Activated CD4-positive, alpha-beta T cell treated with anti-CD3 and anti-CD28 coated beads, Interleukin-2, amount 50 U/mL, for 1 hour (primary cell): ENCODE measurements around the gene EPAS1.

ENCODE experiments used
- DNase-seq: peaks from one replicate; pipeline ENCODE4 v3.0.0-alpha.2; 2020

Gene EPAS1

DNA sequence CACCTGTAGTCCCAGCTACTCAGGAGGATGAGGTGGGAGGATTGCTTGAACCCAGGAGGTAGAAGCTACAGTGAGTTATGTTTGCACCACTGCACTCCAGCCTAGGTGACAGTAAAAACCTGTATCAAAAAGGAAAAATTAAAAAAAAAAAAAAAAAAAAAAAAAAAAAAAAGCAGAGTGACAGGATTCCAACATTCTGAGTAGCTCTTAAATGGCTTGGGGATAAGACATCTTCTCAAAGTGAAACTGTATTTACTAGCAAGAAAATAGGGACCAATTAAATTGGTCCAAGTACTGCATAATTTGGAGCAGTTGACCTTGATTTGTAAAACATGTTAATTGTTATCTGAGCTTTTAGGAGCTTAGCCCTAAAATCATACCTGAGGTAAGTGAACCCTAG is 116.4 kb downstream of the EPAS1 start:
- DNase-seq, result no peak

DNA sequence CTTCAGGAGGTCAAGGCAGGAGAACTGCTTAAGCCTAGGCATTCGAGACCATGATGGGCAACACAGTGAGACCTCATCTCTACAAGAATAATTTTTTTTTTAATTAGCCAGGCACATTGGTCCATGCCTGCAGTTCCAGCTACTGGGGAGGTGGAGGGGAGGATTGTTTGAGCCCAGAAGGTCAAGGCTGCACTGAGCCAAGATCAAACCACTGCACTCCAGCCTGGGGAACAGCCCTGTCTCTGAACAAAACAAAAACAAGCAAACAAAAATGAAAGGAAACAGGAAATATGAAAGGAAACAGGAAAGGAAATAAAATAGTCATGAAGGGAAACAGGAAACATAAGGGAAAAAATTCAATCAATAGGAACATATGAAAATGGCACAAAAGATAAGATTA is 117.5 kb downstream of the EPAS1 start:
- no peak for DNase-seq

DNA sequence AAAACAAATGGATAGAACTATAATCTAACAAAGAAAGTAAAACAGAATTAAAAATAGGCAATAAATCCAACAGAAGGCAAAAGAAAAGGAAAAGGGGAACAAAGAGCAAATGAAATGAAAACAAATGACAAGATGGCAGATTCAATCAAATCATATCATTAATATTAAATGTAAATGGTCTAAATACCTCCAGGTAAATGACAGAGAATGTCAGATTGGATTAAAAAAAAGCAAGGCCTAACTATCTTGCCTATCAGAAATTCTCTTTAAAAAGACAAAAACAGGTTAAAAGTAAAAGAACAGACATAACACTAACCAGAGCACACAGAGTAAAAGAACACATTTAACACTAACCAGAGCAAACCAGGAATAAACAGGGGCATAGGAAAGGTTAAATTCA is 119.1 kb downstream of the EPAS1 start:
- DNase-seq, result no peak

- DNase-seq, result no peak
Measured at GRCh38 chr2:46416739-46417403, 119.7 kb downstream of the EPAS1 start.

DNA sequence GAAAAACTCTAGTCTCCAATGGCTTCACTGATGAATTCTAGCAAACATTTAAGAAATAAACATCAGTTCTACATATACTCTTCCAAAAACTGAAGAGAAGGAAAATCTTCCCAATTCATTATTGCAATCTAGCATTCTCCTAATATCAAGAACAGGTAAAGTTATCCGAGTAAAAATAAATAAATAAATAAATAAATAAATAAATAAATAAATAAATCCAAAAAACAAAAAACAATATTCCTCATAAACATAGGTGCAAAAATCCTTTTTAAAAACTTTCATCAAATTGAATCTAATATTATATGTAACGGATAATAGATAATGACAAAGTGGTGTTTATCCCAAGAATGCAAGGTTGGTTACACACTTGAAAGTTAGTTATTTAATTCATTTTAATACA is 123.7 kb downstream of the EPAS1 start:
- no peak for DNase-seq

- DNase-seq, result no peak
Measured at GRCh38 chr2:46421361-46421760, 124.2 kb downstream of the EPAS1 start.

- DNase-seq, result no peak
Measured at GRCh38 chr2:46422717-46423394, 125.6 kb downstream of the EPAS1 start.

DNA sequence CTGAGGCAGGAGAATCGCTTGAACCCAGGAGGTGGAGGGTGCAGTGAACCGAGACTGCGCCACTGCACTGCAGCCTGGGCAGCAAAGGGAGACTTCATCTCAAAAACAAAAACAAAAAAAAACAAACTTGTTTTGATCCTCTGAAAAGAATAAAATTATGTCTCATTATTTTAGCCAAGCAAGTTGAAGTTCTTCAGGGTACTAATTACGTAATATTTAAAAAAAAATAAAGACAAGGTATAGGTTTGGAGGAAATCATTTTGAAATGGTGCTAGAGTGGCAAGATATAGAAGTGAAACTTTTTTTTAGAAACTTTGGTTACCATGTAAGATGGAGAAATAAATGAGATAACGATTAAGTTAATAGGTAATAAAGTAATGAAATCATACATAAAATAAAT is 127.7 kb downstream of the EPAS1 start:
- DNase-seq, result no peak

DNA sequence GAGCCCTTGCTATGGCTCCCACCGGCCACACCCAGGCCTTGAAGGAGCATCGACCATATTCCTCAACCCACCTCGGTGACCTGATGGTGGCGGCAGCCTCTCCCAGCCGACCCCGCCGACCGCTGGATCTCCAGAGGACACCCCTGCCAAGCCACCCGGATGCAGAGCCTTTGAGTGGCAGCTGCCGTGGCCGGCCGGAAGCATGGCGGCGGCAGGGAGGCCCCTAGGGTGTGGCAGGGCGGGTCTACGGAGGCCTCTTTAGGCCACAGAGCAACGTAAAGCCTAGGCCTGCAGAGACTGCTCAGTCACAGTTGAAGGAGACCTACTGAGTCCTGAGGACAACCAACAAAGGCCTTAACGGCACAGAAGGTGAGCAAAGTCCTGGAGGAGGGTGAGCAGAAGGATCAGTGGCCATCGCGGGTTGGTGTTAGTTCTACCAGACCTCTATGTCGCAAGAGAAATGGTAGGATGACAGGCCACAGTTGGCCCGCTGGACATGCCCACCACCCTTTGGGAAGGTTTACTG is 131.8 kb downstream of the EPAS1 start:
- no peak for DNase-seq

- DNase-seq, result no peak
Measured at GRCh38 chr2:46430413-46430812, 133.2 kb downstream of the EPAS1 start.

DNA sequence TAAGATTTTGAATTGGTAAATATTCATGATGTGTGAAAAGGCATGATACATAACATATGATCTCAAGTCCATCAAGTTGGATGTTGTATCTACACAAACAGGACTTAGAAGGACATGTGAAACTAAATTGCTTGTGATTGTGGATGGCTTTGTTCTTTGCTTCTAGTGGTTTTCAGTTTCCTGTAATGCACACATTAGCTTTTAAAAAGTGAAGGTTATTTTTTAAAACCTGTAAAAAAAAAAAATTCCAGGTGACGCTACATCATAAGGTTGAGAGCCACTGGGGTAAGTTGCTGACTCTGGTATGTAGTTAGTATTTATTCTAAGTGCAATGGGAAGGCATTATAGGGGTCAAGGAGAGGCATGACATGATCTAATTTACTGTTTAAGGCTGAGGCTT is 133.8 kb downstream of the EPAS1 start:
- DNase-seq, result no peak

DNA sequence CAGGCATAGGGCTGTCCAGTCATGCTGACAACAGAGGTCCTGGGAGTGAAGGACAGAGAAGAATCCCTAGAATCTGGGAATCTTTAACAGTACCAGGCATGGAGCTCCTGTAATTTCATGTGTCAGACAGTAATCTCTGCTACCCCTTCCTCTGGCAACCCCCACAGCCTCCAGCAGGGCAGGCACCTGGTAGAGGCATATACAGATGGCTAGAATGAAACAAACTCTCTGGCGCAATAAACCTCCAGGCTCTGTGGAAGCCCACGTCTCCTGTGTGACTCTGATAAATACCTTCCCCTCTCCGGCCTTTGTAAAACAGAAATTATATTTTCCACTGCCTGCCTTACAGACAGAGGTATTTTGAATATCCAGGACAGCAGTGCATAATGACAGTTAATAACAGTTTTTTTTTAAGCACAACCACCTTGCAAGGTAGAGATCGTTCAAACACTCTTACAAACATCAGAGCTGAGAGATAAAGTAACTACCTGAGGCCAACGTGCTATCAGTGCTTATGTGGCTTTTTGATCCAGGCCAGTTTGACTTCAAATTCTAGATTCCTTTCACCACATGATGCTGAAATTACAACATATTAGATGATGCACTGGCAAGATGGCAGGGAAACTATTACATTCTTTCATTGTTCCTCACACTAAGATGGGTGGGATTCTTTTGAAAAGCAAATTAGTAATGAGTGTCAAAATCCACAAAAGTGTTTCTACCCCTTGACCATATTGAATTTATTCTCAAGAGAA is 134.5 kb downstream of the EPAS1 start:
- DNase-seq, result no peak

DNA sequence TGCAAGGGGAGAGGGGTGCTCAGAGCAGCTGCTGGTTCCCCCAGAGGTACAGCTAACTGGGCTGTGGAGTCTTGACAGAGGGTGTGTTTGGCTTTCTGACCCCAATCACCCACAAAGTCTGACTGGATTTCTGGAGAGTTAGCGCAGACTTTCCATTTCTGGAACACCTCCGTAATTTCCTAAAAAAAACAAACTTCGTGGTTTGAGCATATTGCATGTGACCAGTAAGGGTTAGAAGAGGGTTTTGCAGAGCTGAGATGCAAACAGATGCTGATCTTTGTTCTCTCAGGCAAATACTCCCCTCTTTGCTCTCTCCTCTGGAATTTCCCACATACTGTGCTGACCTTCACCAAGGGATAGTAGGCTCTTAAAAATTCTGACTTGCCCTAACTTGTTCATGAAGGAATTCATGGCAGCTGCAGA is 137.7 kb downstream of the EPAS1 start:
- DNase-seq, result no peak

DNA sequence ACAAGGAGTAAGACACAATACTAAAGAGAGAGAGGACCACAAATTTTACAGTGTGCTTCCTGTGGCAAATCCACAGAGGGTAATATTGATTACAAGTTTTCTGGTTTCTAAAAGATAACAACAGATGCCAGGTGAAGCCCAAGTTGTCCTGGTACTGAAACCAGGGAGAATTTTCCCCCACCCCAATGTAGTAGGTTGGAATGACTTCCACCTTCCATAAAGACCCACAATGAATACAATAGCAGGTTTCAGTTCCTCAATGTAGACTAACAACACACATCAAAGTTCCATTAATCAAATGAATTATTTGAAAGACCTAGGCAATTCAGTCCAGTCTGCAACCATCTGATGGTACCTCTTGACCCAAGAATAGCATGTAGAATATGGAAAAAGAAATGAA is 138.1 kb downstream of the EPAS1 start:
- no peak for DNase-seq

DNA sequence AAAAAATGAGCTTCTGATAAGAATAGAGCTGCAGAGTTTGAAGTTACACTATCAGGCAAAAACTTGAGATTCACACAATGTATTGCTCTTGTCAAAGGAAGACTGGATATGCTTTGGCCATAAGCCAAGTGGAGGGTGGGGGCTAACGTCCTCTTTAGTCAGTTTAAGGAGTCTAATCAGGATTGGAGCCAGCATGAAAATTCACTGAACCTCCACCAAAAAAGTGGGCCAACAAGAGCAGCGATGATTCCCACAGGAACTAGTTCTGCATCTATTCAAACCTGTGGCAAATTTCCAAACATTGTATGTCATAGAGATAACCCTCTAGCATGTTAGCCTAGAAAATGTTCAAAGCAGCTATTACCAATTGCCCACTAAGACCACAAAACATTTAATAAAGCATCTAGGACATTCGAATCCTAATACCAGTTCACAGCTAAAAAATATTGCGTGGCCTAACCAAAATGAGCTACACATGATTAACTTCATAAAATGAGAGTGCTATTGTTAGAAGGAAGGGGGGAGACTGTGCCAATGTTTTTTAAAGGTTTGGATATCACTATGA is 138.7 kb downstream of the EPAS1 start:
- no peak for DNase-seq
